NAMALWA (cell line): Measurements from ENCODE around the gene GABRB1.
"Not testable (repeated sequence)": the region's sequence is repeated elsewhere in the genome, so short reads cannot be mapped to it uniquely, and the experiment has no call there.

Experiments
- DNase-seq: peaks from one replicate; pipeline ENCODE4 v3.0.0-alpha.2; 2015; ENCODE audit warnings: low spot score

GABRB1 gene

DNA sequence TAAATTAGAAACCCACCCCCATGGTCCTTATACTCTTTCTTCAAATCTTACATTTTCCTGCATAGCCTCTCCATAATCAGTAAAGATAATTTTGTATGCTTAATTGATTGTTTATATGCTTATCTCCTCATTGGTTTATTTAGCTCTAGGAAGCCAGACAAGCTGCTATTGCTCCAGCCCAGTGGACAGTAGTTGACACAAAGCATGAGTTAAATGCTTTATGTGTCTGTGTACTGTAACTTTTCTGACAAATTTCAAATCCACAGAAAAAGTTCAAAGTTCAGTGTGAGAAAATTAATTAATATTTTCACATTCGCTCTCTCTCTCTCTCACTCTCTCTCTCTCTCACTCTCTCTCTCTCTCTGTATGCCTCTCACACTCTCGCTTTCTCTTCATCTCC, 181.7 kb downstream of the GABRB1 start:
- no peak for DNase-seq

DNA sequence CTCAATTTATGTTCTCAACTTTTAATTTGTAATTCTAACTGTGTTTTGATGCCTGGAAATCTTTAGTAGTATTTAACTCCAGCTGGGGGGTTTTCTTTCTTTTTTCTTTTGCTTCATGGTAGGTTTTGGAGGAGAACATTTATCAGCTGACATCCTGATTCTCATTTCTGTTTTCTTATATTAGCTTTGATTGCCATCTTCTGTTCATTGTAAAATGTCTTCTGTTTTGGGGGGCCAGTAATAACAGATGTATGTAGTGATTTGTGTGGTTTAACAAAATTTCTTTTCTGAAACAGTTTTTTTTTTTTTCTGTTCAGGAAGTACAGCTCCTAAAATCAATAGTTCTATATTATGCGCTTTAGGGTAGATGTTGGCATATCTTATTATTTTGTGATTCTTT, 182.2 kb downstream of the GABRB1 start:
- DNase-seq, result no peak

DNA sequence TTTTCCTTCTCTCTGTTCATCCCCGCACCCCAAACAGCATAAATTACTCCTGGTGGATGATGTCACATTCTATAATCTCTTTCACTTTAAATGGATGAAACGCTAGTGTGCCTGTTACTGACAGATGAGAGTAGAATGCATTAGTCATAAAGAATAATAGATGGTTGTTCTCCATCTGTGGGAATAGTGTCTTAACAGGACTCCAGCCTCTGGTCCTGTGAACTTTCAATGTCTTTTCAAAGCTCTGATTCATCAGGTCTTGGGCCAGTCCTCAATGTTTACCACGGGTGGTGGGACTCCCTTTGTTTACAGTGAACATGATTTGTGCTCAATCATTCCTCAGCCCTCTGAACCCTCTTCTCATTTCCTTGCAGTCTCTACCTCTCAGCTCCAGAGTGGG, 182.6 kb downstream of the GABRB1 start:
- DNase-seq, result no peak

DNA sequence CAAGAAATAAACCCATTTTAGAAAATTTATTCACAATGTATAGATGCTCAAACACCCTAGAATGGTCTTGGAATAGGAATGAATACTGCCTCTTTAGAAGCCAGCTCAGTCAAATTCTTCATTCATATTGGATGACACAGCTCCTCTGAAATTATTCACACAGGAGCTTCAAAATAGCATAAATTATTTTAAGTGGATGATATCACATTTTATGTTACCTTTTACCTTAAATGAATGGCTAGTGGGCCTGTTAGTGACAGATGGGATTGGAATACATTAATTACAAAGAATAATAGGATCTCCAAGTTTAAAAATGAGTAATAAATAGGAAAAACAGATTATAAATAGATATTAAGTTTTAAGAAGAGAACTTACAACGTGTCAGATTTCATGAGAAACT, 184.4 kb downstream of the GABRB1 start:
- no peak for DNase-seq

DNA sequence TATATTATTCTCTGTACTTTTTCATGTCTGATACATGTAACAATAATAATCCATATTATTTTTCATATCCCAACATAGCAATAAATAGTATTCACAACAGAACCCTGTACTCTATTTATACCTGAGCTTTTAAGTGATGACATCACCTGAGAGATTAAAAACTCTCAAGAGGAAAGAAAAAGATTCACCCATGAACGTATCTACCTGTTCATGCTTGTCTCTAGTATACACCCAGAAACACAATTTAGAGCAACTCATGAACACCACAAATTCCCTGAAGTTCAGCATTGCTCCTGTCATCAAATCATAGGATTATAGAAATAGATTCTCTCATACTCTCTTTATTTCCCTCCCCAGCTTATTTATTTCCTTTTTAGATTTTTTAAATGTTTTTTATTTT, 185.9 kb downstream of the GABRB1 start:
- no peak for DNase-seq

DNA sequence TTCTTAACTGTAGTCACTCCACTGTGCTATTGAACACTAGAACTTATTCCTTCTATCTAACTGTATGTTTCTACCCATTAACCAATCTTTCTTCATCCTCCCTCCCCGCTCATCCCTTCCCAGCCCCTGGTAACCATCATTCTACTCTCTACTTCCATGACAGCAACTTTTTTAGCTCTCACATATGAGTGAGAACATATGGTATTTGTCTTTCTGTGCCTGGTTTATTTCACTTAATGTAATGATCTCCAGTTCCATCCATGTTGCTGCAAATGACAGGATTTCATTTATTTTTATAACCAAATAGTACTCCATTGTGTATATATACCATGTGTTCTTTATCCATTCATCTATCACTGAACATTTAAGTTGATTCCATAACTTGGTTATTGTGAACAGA, 186.5 kb downstream of the GABRB1 start:
- no peak for DNase-seq

DNA sequence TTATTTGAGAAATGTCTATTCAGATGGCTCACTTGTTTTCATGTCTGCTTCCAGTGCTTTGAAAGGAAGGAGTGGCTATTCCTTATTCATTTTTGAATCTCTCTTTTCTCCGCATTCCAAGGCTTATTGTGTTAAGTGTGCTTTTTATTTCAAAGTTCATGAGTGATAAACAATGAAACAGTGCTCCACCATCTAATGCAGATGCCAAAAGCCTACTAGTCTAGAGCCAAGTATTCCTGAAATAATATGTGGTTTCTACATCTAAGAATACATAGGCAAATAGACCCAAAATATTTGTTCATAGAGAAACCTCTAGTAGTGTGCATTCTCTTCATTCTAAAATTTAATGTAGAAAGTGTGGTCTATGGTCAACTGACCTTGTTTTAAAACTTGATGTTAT, 187.3 kb downstream of the GABRB1 start:
- no peak for DNase-seq

DNA sequence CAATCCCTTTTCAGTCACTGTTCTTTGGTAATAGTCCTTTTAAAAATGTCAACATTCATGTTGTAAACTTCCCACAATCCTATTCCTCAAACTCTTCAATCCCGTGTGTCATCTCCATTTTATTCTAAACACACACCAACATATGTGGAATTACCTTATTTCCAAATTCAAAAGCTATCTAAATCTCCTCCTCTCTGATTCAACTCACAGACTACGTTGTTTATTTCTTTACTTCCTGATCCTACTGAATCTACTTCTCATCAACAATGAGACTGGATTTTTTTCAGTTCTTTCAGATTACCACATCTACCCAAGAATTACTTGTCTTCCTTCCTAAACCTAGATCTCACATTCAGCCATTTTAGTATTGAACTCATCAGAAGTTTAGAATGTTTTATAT, 188.2 kb downstream of the GABRB1 start:
- no peak for DNase-seq

DNA sequence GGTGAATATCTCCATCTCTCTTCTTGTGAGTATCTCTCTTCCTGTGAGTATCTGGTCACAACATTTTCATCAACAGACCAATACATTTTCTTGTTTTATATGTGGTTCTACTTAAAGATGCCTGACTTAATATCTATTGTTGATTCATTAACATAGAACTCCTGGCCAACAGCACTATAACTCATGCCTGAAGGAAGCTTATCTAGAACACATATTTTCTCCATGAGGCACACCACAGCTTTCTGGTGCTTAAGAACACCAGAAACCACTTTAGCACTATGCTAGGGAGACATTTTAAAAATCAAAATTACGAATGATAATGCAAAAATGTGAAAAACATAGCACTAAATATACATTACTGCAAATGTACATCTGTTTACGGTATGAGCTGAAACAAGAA, 190.4 kb downstream of the GABRB1 start:
- no peak for DNase-seq

DNA sequence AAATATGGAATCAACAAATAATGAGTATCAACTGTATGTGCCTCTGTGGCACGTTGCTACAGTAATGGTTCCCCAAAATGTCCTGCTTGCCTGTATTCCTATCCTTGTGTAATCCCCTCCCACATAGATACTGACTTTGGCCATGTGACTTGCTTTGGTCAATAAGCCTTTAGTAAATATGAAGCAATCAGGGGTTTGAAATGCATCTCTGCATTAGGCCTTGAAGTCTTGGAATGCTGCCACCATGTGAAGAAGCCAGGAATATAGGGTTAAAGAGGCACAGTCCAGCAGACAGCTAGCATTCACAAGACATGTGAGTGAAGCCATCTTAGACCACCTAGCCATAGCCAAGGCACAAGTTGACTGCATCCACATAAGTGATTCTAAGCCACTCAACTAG, 190.9 kb downstream of the GABRB1 start:
- DNase-seq, result no peak

DNA sequence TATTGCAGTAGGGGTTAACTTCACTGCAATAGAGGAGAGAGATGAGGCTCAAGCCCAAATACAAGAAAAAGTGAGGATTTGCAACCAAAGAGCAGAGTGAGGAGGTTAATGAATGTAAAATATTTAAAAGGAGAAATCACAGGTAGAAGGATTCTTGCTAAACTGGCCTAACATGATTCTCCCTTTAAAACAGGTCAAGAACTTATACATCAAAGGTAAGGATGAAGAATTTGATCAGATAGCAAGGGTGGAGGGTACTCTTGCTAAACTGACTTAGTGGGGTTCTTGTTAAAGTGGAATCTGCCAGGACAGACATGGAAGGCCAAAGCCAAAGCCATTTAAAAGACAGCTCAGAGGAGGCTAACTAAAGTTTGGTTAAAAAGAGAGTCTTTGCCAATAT, 193.0 kb downstream of the GABRB1 start:
- no peak for DNase-seq

DNA sequence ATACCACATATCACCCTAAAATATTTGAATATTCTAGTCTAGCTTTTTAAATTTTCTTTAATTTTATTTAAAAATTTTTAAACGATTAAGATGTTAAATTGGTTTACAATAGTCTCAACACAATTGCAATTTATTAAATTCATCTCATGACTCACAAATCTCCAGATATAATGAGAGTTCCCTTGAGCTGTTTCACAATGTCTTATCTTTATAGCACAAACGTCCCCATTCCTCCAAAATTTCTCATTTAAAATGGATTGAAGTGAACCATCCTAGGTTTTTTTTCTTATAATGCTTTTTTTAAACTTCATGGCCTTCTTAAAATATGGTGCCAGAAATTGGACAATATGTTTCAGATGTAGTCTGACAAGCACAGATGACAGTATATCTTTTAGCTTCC, 204.4 kb downstream of the GABRB1 start:
- no peak for DNase-seq

DNA sequence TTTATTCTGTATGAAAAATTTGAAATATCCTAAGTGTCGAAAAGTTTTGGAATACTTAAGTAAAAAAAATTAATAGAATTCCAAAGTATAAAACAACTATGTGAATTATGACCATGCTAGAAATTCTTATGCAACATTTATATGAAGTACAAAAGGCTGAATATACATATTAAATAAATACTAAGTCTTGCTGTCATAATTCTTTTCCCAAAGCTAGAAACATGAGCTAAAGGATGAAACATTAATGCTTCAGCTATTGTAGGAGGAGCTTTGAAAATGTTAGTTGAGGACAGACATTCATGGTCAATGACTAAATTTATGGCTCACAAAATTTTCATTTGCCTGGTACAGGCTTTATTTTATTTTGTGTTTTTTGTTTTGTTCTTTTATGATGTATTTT, 207.3 kb downstream of the GABRB1 start:
- DNase-seq, result no peak

DNA sequence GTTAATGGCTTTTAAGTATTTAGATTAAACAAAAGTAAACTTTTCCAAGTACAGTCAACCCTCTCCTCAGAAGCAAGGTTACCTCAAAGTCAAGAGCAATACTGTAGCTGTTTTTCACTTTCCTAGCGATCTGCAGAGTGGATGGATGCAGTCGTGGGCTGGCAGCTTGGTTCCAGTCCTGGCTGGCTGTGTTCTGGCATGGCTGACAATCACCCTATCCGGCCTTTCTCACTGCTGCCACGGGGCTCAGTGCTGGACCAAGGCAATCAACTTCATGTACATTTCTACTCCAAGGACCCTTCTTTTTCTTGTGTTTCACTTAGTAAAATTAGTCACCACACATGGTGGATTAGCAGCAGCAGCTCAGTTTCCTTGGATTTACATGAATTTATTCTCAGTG, 208.3 kb downstream of the GABRB1 start:
- no peak for DNase-seq

DNA sequence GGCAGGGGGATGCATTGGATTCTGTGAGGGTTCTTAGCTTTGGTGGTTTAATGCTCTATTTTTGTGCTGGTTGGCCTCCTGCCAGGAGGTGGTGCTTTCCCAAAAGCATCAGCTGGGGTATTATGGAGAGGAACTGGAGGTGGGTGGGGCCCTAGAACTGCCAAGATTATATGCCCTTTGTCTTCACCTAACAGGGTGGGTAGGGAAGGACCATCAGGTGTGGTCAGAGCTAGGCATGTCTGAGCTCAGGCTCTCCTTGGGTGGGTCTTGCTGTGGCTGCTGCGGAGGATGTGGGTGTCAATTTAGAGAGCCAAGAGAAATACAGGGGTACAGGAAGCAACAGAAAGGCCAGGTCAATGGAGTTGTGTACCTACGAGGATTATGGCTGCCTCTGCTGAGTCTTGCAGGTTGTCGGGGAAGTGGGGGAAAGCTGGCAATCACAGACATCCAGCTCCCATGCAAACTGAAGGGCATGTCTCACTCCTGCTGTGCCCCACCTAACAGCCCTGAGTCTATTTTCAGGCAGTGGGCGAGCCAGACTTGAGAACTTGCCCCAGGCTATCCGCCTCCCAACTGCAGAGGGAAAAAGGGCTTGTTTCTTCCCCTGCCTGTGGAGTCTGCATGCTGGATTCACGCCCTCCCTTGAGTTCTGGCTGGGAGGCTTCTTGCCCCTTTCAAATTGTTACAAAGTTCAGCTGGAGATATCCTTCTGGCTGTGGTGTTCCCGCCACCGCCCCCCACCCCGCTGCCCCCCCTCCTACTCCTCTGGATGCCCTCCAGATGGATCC, 220.2 kb downstream of the GABRB1 start:
- no peak for DNase-seq

DNA sequence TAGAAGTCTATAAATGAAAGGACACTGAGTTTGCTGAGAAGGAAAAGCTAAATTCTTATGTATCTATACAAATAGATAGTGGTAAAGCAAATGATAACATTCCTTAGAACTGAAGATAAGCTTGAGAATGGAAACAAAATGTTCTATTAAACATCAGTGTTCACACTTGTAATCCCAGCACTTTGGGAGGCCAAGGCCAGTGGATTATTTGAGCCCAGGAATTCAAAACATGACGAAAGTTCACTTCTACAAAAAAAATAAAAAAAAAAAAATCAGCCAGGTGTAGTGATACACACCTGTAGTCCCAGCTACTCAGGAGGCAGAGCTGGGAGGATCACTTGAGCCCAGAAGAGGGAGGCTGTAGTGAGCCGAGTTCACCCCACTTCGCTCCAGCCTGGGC, 232.4 kb downstream of the GABRB1 start:
- DNase-seq, result no peak

DNA sequence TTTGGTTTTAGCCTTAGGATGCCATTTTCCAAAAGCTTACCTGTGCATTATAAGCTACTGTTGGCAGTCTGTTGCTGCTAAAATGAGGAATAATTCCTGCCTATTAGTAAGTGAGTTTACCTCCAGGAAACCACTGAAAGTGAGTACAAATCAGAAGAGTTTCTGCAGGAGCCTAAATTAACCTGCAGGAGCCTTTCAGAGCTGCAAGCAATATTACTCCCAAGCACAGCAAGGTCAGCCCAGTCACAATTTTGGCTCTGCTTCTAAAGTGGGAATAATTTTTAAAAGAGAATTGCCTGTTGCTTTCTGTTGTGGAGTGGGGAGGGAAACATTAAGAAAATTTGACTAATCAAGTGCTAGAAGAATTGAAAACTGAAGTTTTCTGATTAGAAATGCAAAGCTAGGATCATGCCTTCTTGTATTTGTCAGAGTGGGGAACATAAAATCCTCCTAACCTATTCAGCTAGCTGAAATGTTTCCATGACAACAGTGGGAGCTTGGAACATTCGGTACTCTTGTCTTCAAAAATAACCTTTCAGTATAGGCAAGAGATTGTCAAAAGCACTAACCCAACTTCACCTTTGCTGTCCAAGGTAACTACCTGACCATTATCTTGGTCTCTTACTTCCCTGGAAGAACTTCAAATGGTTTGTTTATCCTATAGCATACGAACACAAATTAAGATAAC, 239.0 kb downstream of the GABRB1 start:
- DNase-seq, result no peak

DNA sequence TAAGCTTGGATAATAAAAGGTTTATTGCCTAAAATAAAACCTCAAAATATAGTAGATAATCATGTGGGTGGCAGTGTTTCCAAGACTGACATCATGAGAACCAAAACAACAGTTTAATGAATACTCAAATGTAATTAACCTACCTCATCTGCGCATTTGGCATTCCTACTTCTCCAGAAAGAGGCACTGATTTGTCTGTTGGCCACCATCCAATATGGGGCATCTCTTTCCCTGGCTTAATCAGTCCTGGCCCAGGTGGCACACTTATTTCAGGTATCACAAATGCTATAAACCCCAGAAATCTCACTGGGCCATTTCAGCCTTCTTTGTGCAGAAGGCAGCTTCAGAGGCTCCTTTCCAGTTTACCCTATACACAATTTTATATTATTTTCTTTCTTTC, 239.9 kb downstream of the GABRB1 start:
- no peak for DNase-seq

DNA sequence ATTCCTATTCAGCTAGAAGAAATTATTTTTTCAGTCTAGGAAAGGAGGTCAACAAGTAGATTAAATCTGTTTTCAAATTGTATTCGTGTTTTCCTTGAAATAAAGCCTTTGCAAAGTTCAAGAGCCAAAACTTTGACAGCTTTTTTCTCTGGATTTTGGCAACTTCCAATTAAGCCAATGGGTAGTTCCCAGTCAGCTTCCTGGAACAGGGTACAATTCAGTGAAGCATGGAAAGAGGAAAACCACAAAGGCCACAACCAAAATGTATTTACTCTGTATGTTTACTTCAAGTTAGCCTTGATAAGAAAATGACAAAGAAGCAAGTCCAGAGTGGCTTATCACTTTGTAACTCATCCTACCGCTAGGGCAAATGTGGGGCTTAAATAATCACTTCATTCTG, 243.5 kb downstream of the GABRB1 start:
- no peak for DNase-seq

DNA sequence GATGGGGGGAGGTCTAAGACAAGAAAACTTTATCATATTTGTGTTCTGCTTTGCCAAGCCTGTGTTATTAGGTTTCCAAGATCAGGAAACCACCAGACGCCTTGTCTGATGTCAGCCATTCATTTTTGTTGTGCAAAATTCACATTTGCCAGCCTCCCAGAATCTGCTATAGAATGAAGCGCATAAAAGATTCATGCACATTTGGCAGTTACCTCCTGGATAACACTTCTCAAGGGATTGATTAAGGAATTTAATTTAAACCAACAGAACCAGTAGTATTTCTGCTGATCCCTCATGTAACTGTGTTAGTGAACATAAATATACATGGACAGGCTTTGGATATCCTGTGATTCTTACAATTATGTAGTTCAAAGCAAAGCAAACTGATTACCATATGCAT, 244.2 kb downstream of the GABRB1 start:
- DNase-seq, result no peak

DNA sequence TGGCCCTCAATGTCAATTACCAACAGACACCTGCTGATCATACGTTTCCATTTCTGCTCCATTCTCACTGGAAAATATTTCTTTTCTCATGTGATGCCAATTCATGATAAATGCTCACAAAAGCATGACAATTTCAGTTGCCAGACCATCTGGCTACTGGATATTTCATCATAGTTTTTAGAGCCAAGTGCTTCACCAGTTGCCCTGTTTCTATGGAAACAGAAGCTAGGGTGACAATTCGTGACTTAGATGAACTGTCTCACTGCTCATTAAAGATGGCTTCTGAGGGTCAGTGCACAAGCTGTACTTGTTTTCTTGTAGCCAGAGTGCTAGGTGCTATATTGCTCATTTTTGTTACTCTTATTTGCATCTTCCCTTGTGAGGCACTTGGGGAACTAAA, 247.3 kb downstream of the GABRB1 start:
- peak; percentile 4 for DNase-seq

DNA sequence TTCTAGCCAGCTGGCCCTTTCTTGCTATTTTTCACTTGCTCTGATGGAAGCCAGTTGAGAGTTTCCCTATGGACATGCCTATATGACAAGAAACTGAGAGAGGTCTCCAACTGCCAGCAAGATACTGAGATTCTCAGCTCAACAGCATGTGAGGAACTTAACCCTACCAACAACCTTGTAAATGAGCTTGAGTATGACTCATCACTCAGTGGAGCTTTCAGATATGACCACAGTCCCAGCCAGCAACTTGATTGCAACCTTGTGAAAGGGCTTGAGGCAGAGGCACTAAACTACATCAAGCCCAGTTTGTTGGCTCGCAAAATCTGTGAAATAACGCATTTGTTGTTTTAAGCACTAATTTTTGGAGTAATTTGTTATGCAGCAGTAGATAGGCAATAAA, 256.4 kb downstream of the GABRB1 start:
- DNase-seq, result no peak

DNA sequence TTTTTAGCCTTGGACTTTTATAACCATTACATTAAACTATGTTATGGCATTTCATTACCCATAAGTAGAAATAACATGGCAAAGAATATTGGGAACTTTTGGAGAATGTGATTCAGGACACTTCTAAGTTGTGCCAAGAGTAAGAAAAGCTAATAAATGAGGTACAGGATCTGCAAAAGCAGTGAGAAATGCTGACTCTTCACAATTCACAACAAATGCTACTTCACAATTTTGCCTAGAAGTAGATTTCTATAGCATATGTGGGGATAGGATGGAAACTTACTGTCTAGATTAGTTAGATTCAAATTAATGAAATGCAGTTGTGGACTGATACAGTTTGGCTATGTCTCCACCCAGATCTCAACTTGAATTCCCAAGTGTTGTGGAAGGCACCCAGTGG, 258.4 kb downstream of the GABRB1 start:
- no peak for DNase-seq

DNA sequence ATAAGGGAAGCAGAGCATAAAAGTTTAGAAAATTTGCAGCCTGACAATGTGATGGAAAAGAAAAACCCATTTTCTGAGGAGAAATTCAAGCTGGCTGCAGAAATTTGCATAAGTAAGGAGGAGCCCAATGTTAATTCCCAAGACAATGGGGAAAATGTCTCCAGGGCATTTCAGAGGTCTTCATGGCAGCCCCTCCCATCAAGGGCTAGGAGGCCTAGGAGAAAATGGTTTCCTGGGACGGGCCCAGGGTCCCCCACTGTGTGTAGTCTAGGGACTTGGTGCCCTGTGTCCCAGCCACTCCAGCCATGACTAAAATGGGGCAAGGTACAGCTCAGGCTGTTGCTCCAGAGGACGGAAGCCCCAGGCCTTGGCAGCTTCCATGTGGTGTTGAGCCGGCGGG, 259.5 kb downstream of the GABRB1 start:
- not testable (repeated sequence) for DNase-seq
